SK-N-SH (cell line): Measurements from ENCODE around the gene SLC25A47. TPM values are rescaled to one million over a fixed set of nuclear protein-coding genes. Genes with fewer than 3 reads are reported as not detected.

Experiments
- CTCF ChIA-PET: fragments of 300-600, 350-600 bp; formaldehyde crosslinking; extraction: SDS; loops from one replicate; lab custom pipeline; 2021; lab: Yijun Ruan, JAX
- POLR2A ChIA-PET: fragments of 350-600 bp; sonication (Branson Sonifier 250); formaldehyde crosslinking; extraction: SDS; loops from one replicate; lab custom pipeline; 2020; ENCODE audit warnings: antibody characterized with exemption, inconsistent platforms; lab: Yijun Ruan, JAX
- DNase-seq: peaks from one replicate; pipeline ENCODE4 v3.0.0; 2012
- H2AFZ ChIP-seq: fragments of 200-600 bp; sonication (generic); 2 replicates; pipeline ENCODE4 v1.8.1; 2016; ENCODE audit warnings: antibody characterized with exemption, mild to moderate bottlenecking, low read depth
- H3F3A ChIP-seq: fragments of 200-600 bp; sonication (generic); replicated peaks from 2 replicates; pipeline ENCODE3; 2016; ENCODE audit warnings: antibody characterized with exemption, mild to moderate bottlenecking; ENCODE audit not compliant: insufficient read depth
- H3K27ac ChIP-seq, 2 experiments: fragments of 200-500 bp in 1 of 2; fragments of 200-600 bp in 1 of 2; sonication (Bioruptor generic) in 1 of 2; sonication (generic), shearing (Covaris generic) in 1 of 2; 2 replicates each; pipeline versions ENCODE4 v1.5.1 to v1.6.1; 2014 to 2016; ENCODE audit warnings: low read depth in 2 of 2, inconsistent platforms in 1 of 2, low read length in 1 of 2, mild to moderate bottlenecking in 1 of 2, mixed read lengths in 1 of 2
- H3K27me3 ChIP-seq: fragments of 200-600 bp; sonication (generic), shearing (Covaris generic); 2 replicates; pipeline ENCODE4 v1.6.1; 2016; ENCODE audit warnings: mixed run types; ENCODE audit not compliant: insufficient read depth
- H3K36me3 ChIP-seq, 2 experiments: fragments of 200-500 bp in 1 of 2; fragments of 200-600 bp in 1 of 2; sonication (Bioruptor generic) in 1 of 2; sonication (generic) in 1 of 2; replicated peaks in 1 of 2; 2 replicates each; pipeline versions ENCODE3 to v1.5.1; 2014 to 2016; ENCODE audit warnings: low read length in 1 of 2, mild to moderate bottlenecking in 1 of 2; ENCODE audit not compliant: insufficient read depth in 2 of 2, control insufficient read depth in 1 of 2
- H3K4me1 ChIP-seq, 2 experiments: fragments of 200-500 bp in 1 of 2; fragments of 200-600 bp in 1 of 2; sonication (Bioruptor generic) in 1 of 2; sonication (generic), shearing (Covaris generic) in 1 of 2; 2 replicates each; pipeline versions ENCODE4 v1.5.1 to v1.6.1; 2014 to 2016; ENCODE audit warnings: low read depth in 1 of 2, low read length in 1 of 2, mixed run types in 1 of 2; ENCODE audit not compliant: insufficient read depth in 2 of 2, control insufficient read depth in 1 of 2
- H3K4me2 ChIP-seq: fragments of 200-600 bp; sonication (generic), shearing (Covaris generic); 2 replicates; pipeline ENCODE4 v1.6.1; 2017; ENCODE audit warnings: mixed run types
- H3K4me3 ChIP-seq, 2 experiments: fragments of 200-500 bp in 1 of 2; fragments of 200-600 bp in 1 of 2; sonication (Bioruptor generic) in 1 of 2; sonication (generic), shearing (Covaris generic) in 1 of 2; 2 replicates each; pipeline versions ENCODE4 v1.5.1 to v1.8.1; 2014 to 2016; ENCODE audit warnings: low read depth in 2 of 2, inconsistent platforms in 1 of 2, low read length in 1 of 2, mild to moderate bottlenecking in 1 of 2, mixed read lengths in 1 of 2, moderate library complexity in 1 of 2
- H3K79me2 ChIP-seq: fragments of 200-600 bp; sonication (generic); 2 replicates; pipeline ENCODE4 v1.8.1; 2017; ENCODE audit warnings: mild to moderate bottlenecking; ENCODE audit not compliant: insufficient read depth
- H3K9ac ChIP-seq: fragments of 200-600 bp; sonication (generic); 2 replicates; pipeline ENCODE4 v1.6.1; 2017; ENCODE audit warnings: mixed run types
- H3K9me2 ChIP-seq: fragments of 200-600 bp; sonication (generic); 2 replicates; pipeline ENCODE4 v1.6.1; 2017; ENCODE audit warnings: mixed run types
- H3K9me3 ChIP-seq: fragments of 200-600 bp; sonication (generic); 2 replicates; pipeline ENCODE4 v1.6.1; 2017; ENCODE audit warnings: mixed run types, mild to moderate bottlenecking, moderate library complexity
- H4K20me1 ChIP-seq: fragments of 200-600 bp; sonication (generic); 2 replicates; pipeline ENCODE4 v1.6.1; 2017; ENCODE audit warnings: mild to moderate bottlenecking, mixed run types; ENCODE audit not compliant: insufficient read depth
- CHD2 ChIP-seq: fragments of 150-350 bp; IDR thresholded peaks from 2 replicates; pipeline ENCODE4 v1.6.1; 2018; ENCODE audit warnings: low read length; ENCODE audit not compliant: partially characterized antibody
- ELF1 ChIP-seq: IDR thresholded peaks from 2 replicates; pipeline ENCODE4 v1.4.0; 2012
- FOXJ3 ChIP-seq: sonication (generic); formaldehyde crosslinking; IDR thresholded peaks from 2 replicates; pipeline ENCODE4 v1.5.1; 2020; ENCODE audit warnings: mild to moderate bottlenecking, missing genetic modification reagents
- IRF3 ChIP-seq: fragments of 150-350 bp; IDR thresholded peaks from 2 replicates; pipeline ENCODE4 v1.6.1; 2016; ENCODE audit warnings: mild to moderate bottlenecking, low read depth, low read length
- PBX3 ChIP-seq: IDR thresholded peaks from 2 replicates; pipeline ENCODE4; 2012
- TAF1 ChIP-seq: IDR thresholded peaks from 2 replicates; pipeline ENCODE4 v1.6.1; 2012; ENCODE audit warnings: low read depth, mild to moderate bottlenecking, low read length, moderate library complexity, borderline replicate concordance
- TEAD4 ChIP-seq: IDR thresholded peaks from 2 replicates; pipeline ENCODE4 v1.4.0; 2012; ENCODE audit warnings: mild to moderate bottlenecking, borderline replicate concordance; ENCODE audit not compliant: insufficient read depth
- YY1 ChIP-seq: IDR thresholded peaks from 2 replicates; pipeline ENCODE4 v1.4.0; 2012; ENCODE audit warnings: low read depth, mild to moderate bottlenecking
- WGBS: methylation state at CpG from one replicate; pipeline ENCODE4 v1.1.6; 2017; ENCODE audit warnings: low lambda C conversion rate; 5-methylcytosine and 5-hydroxymethylcytosine counted together
- polyA plus RNA-seq, 3 experiments: library from polyadenylated mRNA; depleted of rRNA; stranded (reverse); fragments of >200 nt; gene quantifications; 2 replicates each; pipeline ENCODE4 v1.2.3, GENCODE V29; 2012
- TF ChIP-seq, protein P1 (sequence below): IDR thresholded peaks from 2 replicates; pipeline ENCODE4 v1.4.0; 2012; ENCODE audit warnings: low read depth
- TF ChIP-seq, protein P2 (sequence below): IDR thresholded peaks from 2 replicates; pipeline ENCODE4 v1.4.0; 2012; ENCODE audit warnings: low read depth, borderline replicate concordance
- TF ChIP-seq, protein P3 (sequence below): IDR thresholded peaks from 2 replicates; pipeline ENCODE4 v1.6.1; 2012; ENCODE audit warnings: mild to moderate bottlenecking, low read depth, low read length, moderate library complexity

Gene SLC25A47
- polyA plus RNA-seq, 1 of the 3 experiments (the other 2 are of a cell fraction): not detected

DNA sequence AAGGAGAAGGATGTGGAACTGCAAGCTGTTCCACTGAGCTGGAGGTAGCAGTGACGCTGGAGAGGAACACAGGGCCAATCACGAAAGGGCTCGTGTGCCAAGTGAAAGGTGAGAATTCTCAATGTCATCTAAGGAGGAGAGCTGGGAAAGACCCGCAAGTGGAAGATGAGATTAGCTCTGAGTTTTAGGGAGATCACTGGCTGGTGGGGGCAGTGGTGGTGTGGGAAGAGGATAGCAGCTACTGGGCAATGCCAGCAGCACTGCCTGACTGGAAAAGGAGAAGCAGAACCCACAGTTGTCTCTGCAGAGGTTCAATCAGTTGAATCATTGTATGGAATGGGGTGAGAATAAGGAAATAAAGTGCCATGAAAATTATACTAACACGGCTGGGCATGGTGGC, 27.8 kb downstream of the SLC25A47 start:
- POLR2A ChIA-PET: no interaction called here
- 96% methylated on average over 5 of the region's 5 CpGs for WGBS
- CTCF ChIA-PET: interaction anchor here (2.0 kb wide), 1 partner anchor 27 kb away, joined by 8 read pairs; no protein-coding TSS in a partner anchor

GRCh38 chr14:100358396-100358795, 35.3 kb downstream of the SLC25A47 start:
- no peak overlapping the region for H3K4me2 ChIP-seq
- H3K36me3 ChIP-seq: peaks cover 66 to 77% of the 10 kb centered on the region in 2 experiments
- no peak overlapping the region for H3K9ac ChIP-seq
- no peak overlapping the region for H2AFZ ChIP-seq
- H3K4me3 ChIP-seq: no peak overlapping the region
- H3K9me2 ChIP-seq: no peaks in the 10 kb centered on the region
- no peaks in the 10 kb centered on the region; the same call in 1 of the 2 replicates for H3K79me2 ChIP-seq
- DNase-seq: no peak
- ChIA-PET POLR2A (no interaction called here), CTCF (no interaction called here)
- H4K20me1 ChIP-seq: no peaks in the 10 kb centered on the region
- no peaks in the 10 kb centered on the region for H3K9me3 ChIP-seq
- H3F3A ChIP-seq: no peaks in the 10 kb centered on the region
- peaks cover 0 to 3% of the 10 kb centered on the region in 2 experiments; a peak in 2 of 4 replicates for H3K4me1 ChIP-seq
- no peaks in the 10 kb centered on the region for H3K27me3 ChIP-seq
- TF ChIP-seq CHD2 (no peak), TAF1 (no peak), YY1 (no peak), PBX3 (no peak), ELF1 (no peak), TEAD4 (no peak)
- TF ChIP-seq, protein P1, sequence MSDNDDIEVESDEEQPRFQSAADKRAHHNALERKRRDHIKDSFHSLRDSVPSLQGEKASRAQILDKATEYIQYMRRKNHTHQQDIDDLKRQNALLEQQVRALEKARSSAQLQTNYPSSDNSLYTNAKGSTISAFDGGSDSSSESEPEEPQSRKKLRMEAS: no peak
- 87% methylated on average over 2 of the region's 2 CpGs for WGBS
- no peak overlapping the region for H3K27ac ChIP-seq

More for the DNA sequence above, 27.8 kb downstream of the SLC25A47 start:
- H3K4me1 ChIP-seq: peaks cover 0 to 3% of the 10 kb centered on the region in 2 experiments; a peak in 1 of 4 replicates
- H3K9ac ChIP-seq: no peak overlapping the region
- H3K4me2 ChIP-seq: no peak overlapping the region
- peaks cover 41 to 66% of the 10 kb centered on the region in 2 experiments for H3K36me3 ChIP-seq
- no peak overlapping the region for H3K27ac ChIP-seq
- no peaks in the 10 kb centered on the region for H3K9me3 ChIP-seq
- no peaks in the 10 kb centered on the region for H4K20me1 ChIP-seq
- H3K27me3 ChIP-seq: no peaks in the 10 kb centered on the region
- no peaks in the 10 kb centered on the region for H3F3A ChIP-seq
- no peaks in the 10 kb centered on the region for H3K79me2 ChIP-seq
- no peak for DNase-seq
- H3K9me2 ChIP-seq: no peaks in the 10 kb centered on the region
- TF ChIP-seq, protein P2, sequence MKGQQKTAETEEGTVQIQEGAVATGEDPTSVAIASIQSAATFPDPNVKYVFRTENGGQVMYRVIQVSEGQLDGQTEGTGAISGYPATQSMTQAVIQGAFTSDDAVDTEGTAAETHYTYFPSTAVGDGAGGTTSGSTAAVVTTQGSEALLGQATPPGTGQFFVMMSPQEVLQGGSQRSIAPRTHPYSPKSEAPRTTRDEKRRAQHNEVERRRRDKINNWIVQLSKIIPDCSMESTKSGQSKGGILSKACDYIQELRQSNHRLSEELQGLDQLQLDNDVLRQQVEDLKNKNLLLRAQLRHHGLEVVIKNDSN: no peak
- no peak for TF ChIP-seq IRF3
- TF ChIP-seq FOXJ3: no peak
- TF ChIP-seq, protein P3, sequence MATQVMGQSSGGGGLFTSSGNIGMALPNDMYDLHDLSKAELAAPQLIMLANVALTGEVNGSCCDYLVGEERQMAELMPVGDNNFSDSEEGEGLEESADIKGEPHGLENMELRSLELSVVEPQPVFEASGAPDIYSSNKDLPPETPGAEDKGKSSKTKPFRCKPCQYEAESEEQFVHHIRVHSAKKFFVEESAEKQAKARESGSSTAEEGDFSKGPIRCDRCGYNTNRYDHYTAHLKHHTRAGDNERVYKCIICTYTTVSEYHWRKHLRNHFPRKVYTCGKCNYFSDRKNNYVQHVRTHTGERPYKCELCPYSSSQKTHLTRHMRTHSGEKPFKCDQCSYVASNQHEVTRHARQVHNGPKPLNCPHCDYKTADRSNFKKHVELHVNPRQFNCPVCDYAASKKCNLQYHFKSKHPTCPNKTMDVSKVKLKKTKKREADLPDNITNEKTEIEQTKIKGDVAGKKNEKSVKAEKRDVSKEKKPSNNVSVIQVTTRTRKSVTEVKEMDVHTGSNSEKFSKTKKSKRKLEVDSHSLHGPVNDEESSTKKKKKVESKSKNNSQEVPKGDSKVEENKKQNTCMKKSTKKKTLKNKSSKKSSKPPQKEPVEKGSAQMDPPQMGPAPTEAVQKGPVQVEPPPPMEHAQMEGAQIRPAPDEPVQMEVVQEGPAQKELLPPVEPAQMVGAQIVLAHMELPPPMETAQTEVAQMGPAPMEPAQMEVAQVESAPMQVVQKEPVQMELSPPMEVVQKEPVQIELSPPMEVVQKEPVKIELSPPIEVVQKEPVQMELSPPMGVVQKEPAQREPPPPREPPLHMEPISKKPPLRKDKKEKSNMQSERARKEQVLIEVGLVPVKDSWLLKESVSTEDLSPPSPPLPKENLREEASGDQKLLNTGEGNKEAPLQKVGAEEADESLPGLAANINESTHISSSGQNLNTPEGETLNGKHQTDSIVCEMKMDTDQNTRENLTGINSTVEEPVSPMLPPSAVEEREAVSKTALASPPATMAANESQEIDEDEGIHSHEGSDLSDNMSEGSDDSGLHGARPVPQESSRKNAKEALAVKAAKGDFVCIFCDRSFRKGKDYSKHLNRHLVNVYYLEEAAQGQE: no peak
- H2AFZ ChIP-seq: no peak overlapping the region
- no peak overlapping the region for H3K4me3 ChIP-seq
